Upper lobe of left lung (tissue), 6 donors: ENCODE data around the gene PRKACA. TPM values are rescaled to one million over a fixed set of nuclear protein-coding genes. Genes with fewer than 3 reads are reported as not detected.

Experiments used
- ATAC-seq, 2 donors: fragments of 200-7000 bp; cut with Tn5 transposase; one replicate each; pipeline ENCODE4 v1.9.1; 2022; ENCODE audit warnings: mild to moderate bottlenecking in 2 of 2, moderate library complexity in 2 of 2; ENCODE audit not compliant: low FRiP score in 2 of 2
- DNase-seq, 2 donors: peaks; one replicate each; pipeline ENCODE4 v3.0.0-alpha.2; 2019 to 2020
- H3K27ac ChIP-seq, 4 donors: fragments of 200-600 bp; sonication (generic); one replicate each; pipeline ENCODE4 v1.5.1; 2016 to 2019
- H3K27me3 ChIP-seq, 4 donors: fragments of 200-600 bp; sonication (generic); one replicate each; pipeline ENCODE4 v1.5.1; 2017 to 2019
- H3K36me3 ChIP-seq, 4 donors: fragments of 200-600 bp; sonication (generic); one replicate each; pipeline ENCODE4 v1.5.1; 2016 to 2019
- H3K4me1 ChIP-seq, 4 donors: fragments of 200-600 bp; sonication (generic); one replicate each; pipeline ENCODE4 v1.5.1; 2018 to 2019
- H3K4me3 ChIP-seq, 4 donors: fragments of 200-600 bp; sonication (generic); one replicate each; pipeline ENCODE4 v1.5.1; 2017 to 2019; ENCODE audit warnings: mild to moderate bottlenecking in 2 of 4, moderate library complexity in 1 of 4
- H3K9me3 ChIP-seq, 4 donors: fragments of 200-600 bp; sonication (generic); one replicate each; pipeline ENCODE4 v1.5.1; 2018 to 2019
- EP300 ChIP-seq, 4 donors: sonication (generic); formaldehyde crosslinking; IDR thresholded peaks; one replicate each; pipeline ENCODE4 v1.5.1; 2017; ENCODE audit warnings: antibody characterized with exemption in 4 of 4, control low read depth in 2 of 4
- POLR2A ChIP-seq, 4 donors: fragments of 450-650 bp; IDR thresholded peaks; one replicate each; pipeline ENCODE4 v1.5.1; 2016 to 2017; ENCODE audit warnings: antibody characterized with exemption in 4 of 4, mild to moderate bottlenecking in 2 of 4
- POLR2AphosphoS5 ChIP-seq, 2 donors: sonication (generic); formaldehyde crosslinking; IDR thresholded peaks; one replicate each; pipeline ENCODE4 v1.5.1; 2017; ENCODE audit warnings: antibody characterized with exemption in 2 of 2
- WGBS, 2 donors: methylation state at CpG; one replicate each; pipeline ENCODE4 v1.1.5; 2017 to 2018; 5-methylcytosine and 5-hydroxymethylcytosine counted together
- total RNA-seq, 6 donors: library from RNA; depleted of rRNA in 4 of 6; stranded (reverse); fragments of >200 nt in 4 of 6; gene quantifications; one replicate each; pipeline versions ENCODE4 v1.1.0 to v1.2.1, GENCODE V29; 2016 to 2021
- TF ChIP-seq, protein P1 (sequence below), 6 experiments: fragments of 450-650 bp in 4 of 6; fragments of 200-600 bp in 2 of 6; sonication (generic) in 2 of 6; IDR thresholded peaks; one replicate each; pipeline ENCODE4 v1.5.1; 2016 to 2019; ENCODE audit warnings: antibody characterized with exemption in 6 of 6
- donor health status: DM: no; HTN: no; CAD: no; lungs with moderate emphysema.
- donor health status: DM: no; HTN: yes; CAD: no; lungs with severe emphysema.

The PRKACA gene
- total RNA-seq, 6 donors from 2014 or later: 24.1 to 107 (median 51.7) TPM

DNA sequence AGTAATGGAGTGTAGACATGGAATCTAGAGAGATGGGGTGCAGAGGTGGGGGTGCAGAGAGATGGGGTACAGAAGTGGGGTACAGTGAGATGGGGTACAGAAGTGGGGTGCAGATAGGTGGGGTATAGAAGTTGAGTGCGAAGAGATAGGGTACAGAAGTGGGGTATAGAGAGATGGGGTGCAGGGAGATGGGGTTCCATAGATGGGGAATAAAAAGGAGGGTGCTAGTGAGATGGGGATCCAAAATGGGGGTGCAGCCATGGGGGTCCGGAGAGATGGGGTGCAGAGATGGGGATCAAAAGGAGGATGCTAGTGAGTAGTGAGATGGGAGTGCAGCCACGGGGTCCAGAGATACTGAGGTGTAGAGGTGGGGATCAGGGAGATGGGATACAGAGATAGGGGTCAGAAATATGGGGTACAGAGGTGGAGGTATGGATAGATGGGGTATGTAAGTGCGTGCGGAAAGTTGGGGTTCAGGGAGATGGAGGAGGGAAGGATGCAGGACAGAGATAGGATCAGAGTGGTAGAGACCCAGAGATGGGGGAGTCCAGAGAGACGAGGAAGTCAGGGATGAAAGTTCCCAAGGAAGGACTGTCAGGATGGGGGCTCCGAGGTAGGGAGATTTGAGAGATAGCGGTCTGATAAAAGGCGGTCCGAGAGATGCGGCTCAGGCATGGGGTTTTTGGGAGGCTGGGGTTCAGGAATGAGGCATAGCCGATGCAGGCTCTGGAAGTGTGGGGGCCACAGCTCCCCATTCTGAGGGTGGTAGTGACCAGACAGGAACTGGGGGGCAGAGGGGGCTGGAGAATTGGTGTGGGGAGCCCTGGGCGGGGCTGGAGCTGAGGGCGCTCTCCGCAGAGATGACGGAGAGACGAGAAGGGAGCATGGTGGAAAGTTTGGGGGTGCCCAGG is 59.1 kb downstream of the PRKACA start:
- peaks cover 10 to 24% (median 17%) of the 10 kb centered on the region in 4 donors for H3K4me1 ChIP-seq
- TF ChIP-seq POLR2A (IDR thresholded peaks at IDR 0.05) (no peak), EP300 (IDR thresholded peaks at IDR 0.05) (no peak), POLR2AphosphoS5 (IDR thresholded peaks at IDR 0.05) (no peak)
- TF ChIP-seq, protein P1, sequence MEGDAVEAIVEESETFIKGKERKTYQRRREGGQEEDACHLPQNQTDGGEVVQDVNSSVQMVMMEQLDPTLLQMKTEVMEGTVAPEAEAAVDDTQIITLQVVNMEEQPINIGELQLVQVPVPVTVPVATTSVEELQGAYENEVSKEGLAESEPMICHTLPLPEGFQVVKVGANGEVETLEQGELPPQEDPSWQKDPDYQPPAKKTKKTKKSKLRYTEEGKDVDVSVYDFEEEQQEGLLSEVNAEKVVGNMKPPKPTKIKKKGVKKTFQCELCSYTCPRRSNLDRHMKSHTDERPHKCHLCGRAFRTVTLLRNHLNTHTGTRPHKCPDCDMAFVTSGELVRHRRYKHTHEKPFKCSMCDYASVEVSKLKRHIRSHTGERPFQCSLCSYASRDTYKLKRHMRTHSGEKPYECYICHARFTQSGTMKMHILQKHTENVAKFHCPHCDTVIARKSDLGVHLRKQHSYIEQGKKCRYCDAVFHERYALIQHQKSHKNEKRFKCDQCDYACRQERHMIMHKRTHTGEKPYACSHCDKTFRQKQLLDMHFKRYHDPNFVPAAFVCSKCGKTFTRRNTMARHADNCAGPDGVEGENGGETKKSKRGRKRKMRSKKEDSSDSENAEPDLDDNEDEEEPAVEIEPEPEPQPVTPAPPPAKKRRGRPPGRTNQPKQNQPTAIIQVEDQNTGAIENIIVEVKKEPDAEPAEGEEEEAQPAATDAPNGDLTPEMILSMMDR (IDR thresholded peaks at IDR 0.05): no peak
- DNase-seq: no peak
- H3K9me3 ChIP-seq: no peaks in the 10 kb centered on the region
- no peaks in the 10 kb centered on the region for H3K36me3 ChIP-seq
- no peak for ATAC-seq
- H3K27ac ChIP-seq: no peak overlapping the region
- H3K4me3 ChIP-seq: no peak overlapping the region
- 31 to 33% methylated on average over 17 of the region's 17 CpGs for WGBS, 2 donors
- peaks cover 0 to 20% (median 2%) of the 10 kb centered on the region in 4 donors for H3K27me3 ChIP-seq

DNA sequence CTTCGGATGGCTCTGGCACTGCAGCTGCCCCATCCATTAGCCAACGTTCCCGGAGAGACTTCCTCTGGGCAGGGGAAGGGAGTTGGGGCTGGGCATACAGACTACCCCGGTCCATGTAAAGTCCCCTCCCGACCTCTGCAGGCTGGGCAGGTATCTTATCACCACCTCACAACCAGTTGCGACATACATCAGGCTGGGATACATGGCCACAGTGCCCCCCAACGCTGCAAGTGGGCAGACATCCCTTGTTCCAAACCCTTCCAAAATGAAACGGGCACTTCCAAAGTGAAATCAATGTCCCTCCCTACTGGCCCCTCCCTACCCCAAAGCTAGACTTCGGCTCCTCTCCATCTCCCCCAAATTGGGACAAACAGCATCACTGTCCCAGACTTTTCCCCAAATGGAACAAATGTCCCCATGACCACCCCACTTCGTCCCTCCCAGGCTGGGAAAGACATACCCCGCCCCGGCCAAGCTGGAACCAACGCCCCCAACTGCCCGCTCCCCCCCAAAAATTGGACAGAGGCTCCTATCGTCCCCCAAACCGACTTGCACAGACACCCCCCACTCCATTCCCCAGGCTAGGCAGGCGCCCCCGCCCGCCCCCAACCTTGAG is 60.7 kb downstream of the PRKACA start:
- ATAC-seq (no peak), DNase-seq (no peak)
- peaks cover 0 to 8% (median under 1%) of the 10 kb centered on the region in 4 donors for H3K36me3 ChIP-seq
- no peak for TF ChIP-seq EP300 (IDR thresholded peaks at IDR 0.05)
- TF ChIP-seq POLR2AphosphoS5 (IDR thresholded peaks at IDR 0.05): no peak
- no peak for TF ChIP-seq POLR2A (IDR thresholded peaks at IDR 0.05)
- TF ChIP-seq, protein P1 (IDR thresholded peaks at IDR 0.05): no peak
- H3K27me3 ChIP-seq: peaks cover 0 to 20% (median 2%) of the 10 kb centered on the region in 4 donors
- no peaks in the 10 kb centered on the region for H3K9me3 ChIP-seq
- peaks cover 10 to 24% (median 17%) of the 10 kb centered on the region in 4 donors for H3K4me1 ChIP-seq
- no peak overlapping the region for H3K27ac ChIP-seq
- H3K4me3 ChIP-seq: peak overlapping the region in 3 of 4 donors; percentile 28 to 36 (median 34)
- 53 to 61% methylated on average over 4 to 11 of the region's 19 CpGs for WGBS, 2 donors

DNA sequence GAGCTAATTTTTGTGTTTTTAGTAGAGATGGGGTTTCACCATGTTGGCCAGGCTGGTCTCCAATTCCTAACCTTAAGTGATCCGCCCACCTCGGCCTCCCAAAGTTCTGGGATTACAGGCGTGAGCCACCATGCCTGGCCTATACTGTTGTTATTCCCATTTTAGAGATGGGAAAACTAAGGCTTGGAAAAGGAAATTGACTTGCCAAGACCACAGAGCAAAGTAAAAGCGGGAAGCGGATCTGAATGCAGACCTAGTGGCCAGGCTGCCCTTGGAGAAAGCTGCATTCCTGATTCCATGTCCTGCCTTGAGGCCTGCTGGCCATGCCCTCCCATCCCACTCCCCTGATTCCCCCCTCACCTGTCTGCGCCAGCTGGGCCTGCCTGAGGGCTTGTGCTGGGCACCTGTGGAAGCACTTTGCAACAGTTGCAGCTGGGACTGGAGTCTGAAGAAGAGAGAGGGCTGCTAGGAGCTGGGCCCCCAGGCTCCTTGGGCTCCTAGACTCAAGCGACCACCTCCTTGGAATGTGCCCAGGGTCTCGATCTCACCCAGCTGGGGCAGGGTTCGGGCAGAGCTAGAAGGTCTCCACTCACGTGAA is 61.4 kb downstream of the PRKACA start:
- ATAC-seq: no peak
- H3K27me3 ChIP-seq: peaks cover 0 to 20% (median 2%) of the 10 kb centered on the region in 4 donors
- peak in 1 of 2 donors; percentile 42 for DNase-seq
- no peak overlapping the region for H3K27ac ChIP-seq
- H3K4me1 ChIP-seq: peaks cover 10 to 24% (median 17%) of the 10 kb centered on the region in 4 donors
- 94 to 100% methylated on average over 5 to 9 of the region's 10 CpGs for WGBS, 2 donors
- no peaks in the 10 kb centered on the region for H3K9me3 ChIP-seq
- H3K4me3 ChIP-seq: no peak overlapping the region
- peaks cover 0 to 8% (median 4%) of the 10 kb centered on the region in 4 donors for H3K36me3 ChIP-seq
- TF ChIP-seq, protein P1 (IDR thresholded peaks at IDR 0.05): no peak
- TF ChIP-seq POLR2AphosphoS5 (IDR thresholded peaks at IDR 0.05): no peak
- no peak for TF ChIP-seq EP300 (IDR thresholded peaks at IDR 0.05)
- no peak for TF ChIP-seq POLR2A (IDR thresholded peaks at IDR 0.05)

DNA sequence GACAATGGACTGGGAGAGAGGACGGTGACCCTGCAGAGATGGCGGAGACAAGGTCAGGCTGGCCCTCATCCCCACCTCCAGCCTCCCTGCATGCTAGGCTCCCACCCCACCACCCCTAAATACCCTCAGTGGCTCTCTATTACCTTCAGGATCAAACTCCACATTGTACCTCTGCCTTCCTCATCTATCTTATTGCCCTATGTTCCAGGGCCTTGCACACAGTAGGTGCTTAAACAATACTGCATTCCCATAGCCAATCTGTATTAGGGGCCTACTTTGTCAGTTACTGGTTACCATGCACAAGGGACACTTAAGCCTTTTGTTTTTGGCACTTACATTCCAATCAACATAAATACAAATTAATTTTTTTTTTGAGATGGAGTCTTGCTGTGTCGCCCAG is 62.2 kb downstream of the PRKACA start:
- Histone ChIP-seq H3K4me3 (no peak overlapping the region), H3K36me3 (peaks cover 0 to 15% (median 10%) of the 10 kb centered on the region in 4 donors), H3K9me3 (no peaks in the 10 kb centered on the region), H3K27ac (no peak overlapping the region), H3K4me1 (peaks cover 10 to 21% (median 17%) of the 10 kb centered on the region in 4 donors), H3K27me3 (peaks cover 0 to 20% (median 2%) of the 10 kb centered on the region in 4 donors)
- ATAC-seq (no peak), DNase-seq (no peak)
- TF ChIP-seq EP300 (IDR thresholded peaks at IDR 0.05) (no peak), POLR2A (IDR thresholded peaks at IDR 0.05) (no peak), POLR2AphosphoS5 (IDR thresholded peaks at IDR 0.05) (no peak)
- TF ChIP-seq, protein P1 (IDR thresholded peaks at IDR 0.05): no peak
- 86 to 96% methylated on average over 3 of the region's 3 CpGs for WGBS, 2 donors
